HCT116 (cell line): ENCODE measurements around the gene PSMG3.

ENCODE experiments used
- ATF3 ChIP-seq: IDR thresholded peaks from 2 replicates; pipeline ENCODE4 v1.6.1; 2012
- CBX3 ChIP-seq: IDR thresholded peaks from 2 replicates; pipeline ENCODE4 v1.6.1; 2012; ENCODE audit warnings: low read depth
- CEBPB ChIP-seq: IDR thresholded peaks from 2 replicates; pipeline ENCODE4 v1.6.1; 2012; ENCODE audit warnings: low read depth
- CTCF ChIP-seq, 3 experiments: fragments of 200-600 bp in 1 of 3; sonication (generic) in 1 of 3; IDR thresholded peaks in 2 of 3; conservative IDR thresholded peaks in 1 of 3; 2 replicates each; pipeline ENCODE4 v1.5.1; 2012 to 2017; ENCODE audit warnings: low read depth in 2 of 3, low read length in 2 of 3, antibody characterized with exemption in 1 of 3, borderline replicate concordance in 1 of 3, control low read depth in 1 of 3, mild to moderate bottlenecking in 1 of 3, mixed read lengths in 1 of 3, mixed run types in 1 of 3, moderate library complexity in 1 of 3; ENCODE audit not compliant: insufficient read depth in 1 of 3
- EZH2 ChIP-seq: fragments of 200-600 bp; sonication (generic); IDR thresholded peaks from 2 replicates; pipeline ENCODE4 v1.6.1; 2017; ENCODE audit warnings: antibody characterized with exemption, mixed run types
- EZH2phosphoT487 ChIP-seq: fragments of 200-600 bp; IDR thresholded peaks from 2 replicates; pipeline ENCODE4 v1.6.1; 2018; ENCODE audit warnings: antibody characterized with exemption, borderline replicate concordance
- JUND ChIP-seq: IDR thresholded peaks from 2 replicates; pipeline ENCODE4 v1.6.1; 2012
- POLR2A ChIP-seq: IDR thresholded peaks from 2 replicates; pipeline ENCODE4 v1.7.0; 2011; ENCODE audit warnings: borderline replicate concordance; ENCODE audit not compliant: insufficient read depth, insufficient read length; ENCODE audit errors: extremely low read depth
- POLR2AphosphoS5 ChIP-seq: IDR thresholded peaks from 2 replicates; pipeline ENCODE4 v1.6.1; 2011; ENCODE audit warnings: mild to moderate bottlenecking, low read depth, low read length, moderate library complexity
- REST ChIP-seq: IDR thresholded peaks from 2 replicates; pipeline ENCODE4 v1.6.1; 2012; ENCODE audit warnings: low read depth
- SP1 ChIP-seq: IDR thresholded peaks from 2 replicates; pipeline ENCODE4 v1.6.1; 2012; ENCODE audit warnings: low read depth

- TF ChIP-seq POLR2AphosphoS5, result no peak
- no peak for TF ChIP-seq JUND
- no peak for TF ChIP-seq POLR2A
- no peak for TF ChIP-seq SP1
- no peak for TF ChIP-seq CTCF (IDR thresholded peaks at IDR 0.05 in 2 of 3, conservative IDR thresholded peaks at IDR 0.05 in 1 of 3; ENCODE audit: borderline replicate concordance in 1 of 3, insufficient read depth in 1 of 3, low read depth in 2 of 3, low read length in 2 of 3)
- no peak for TF ChIP-seq EZH2
- TF ChIP-seq EZH2phosphoT487, result no peak
- no peak for TF ChIP-seq ATF3
- TF ChIP-seq CBX3, result no peak
- no peak for TF ChIP-seq CEBPB
- no peak for TF ChIP-seq REST
These were observed 2.4 kb upstream of the PSMG3 start for GRCh38 chr7:1572111-1572822.
